HepG2 (cell line): ENCODE measurements around the gene C1orf94. TPM values are rescaled to one million over a fixed set of nuclear protein-coding genes. Genes with fewer than 3 reads are reported as not detected.

ENCODE experiments used
- ATAC-seq: fragments of 200-7000 bp; cut with Tn5 transposase; 3 replicates; pipeline ENCODE4 v1.9.1; 2020; ENCODE audit warnings: mild to moderate bottlenecking, moderate library complexity
- BruUV-seq: library from RNA; stranded (reverse); fragments of 400-500 nt; replicated peaks from 2 replicates; lab custom pipeline; 2021; lab: Mats Ljungman, UMichigan
- CTCF ChIA-PET: fragments of 300-600 bp; formaldehyde crosslinking; extraction: SDS; loops from one replicate; lab custom pipeline; 2021; ENCODE audit warnings: low total read pairs, inconsistent platforms, low intra/inter-chr PET ratio; lab: Yijun Ruan, JAX
- POLR2A ChIA-PET: fragments of 350-600 bp; sonication (Branson Sonifier 250); formaldehyde crosslinking; loops from one replicate; lab custom pipeline; 2020; ENCODE audit warnings: antibody characterized with exemption, inconsistent platforms; lab: Yijun Ruan, JAX
- DNase-seq: peaks from one replicate; pipeline ENCODE4 v3.0.0-alpha.2; 2015; ENCODE audit warnings: low spot score
- FAIRE-seq: peaks from 3 replicates; lab custom pipeline; 2011; peaks lifted over from hg19 to GRCh38; lab: Jason Lieb, UNC
- H2AFZ ChIP-seq: one replicate; pipeline ENCODE4 v1.6.1; 2011; ENCODE audit warnings: low read length, inconsistent platforms
- H3K27ac ChIP-seq: fragments of 300-600 bp; 3 replicates; pipeline ENCODE4 v1.8.0; 2011; ENCODE audit warnings: mixed run types, mild to moderate bottlenecking, mixed read lengths, low read length, inconsistent platforms; ENCODE audit not compliant: insufficient read depth; ENCODE audit errors: extremely low read length
- H3K27me3 ChIP-seq, 2 experiments: fragments of 200-600 bp in 1 of 2; 2 replicates in 1 of 2; 3 replicates in 1 of 2; pipeline versions ENCODE4 v1.6.0 to v1.8.0; 2011; ENCODE audit warnings: low read length in 2 of 2, mild to moderate bottlenecking in 2 of 2, moderate library complexity in 2 of 2, inconsistent platforms in 1 of 2; ENCODE audit not compliant: insufficient read depth in 2 of 2, control insufficient read depth in 1 of 2
- H3K36me3 ChIP-seq, 2 experiments: fragments of 200-600 bp in 1 of 2; replicated peaks in 1 of 2; 2 replicates in 1 of 2; 3 replicates in 1 of 2; pipeline versions ENCODE4 v1.5.1 to v1.8.0; 2011; ENCODE audit warnings: low read length in 2 of 2, inconsistent platforms in 1 of 2; ENCODE audit not compliant: insufficient read depth in 2 of 2, control insufficient read depth in 1 of 2
- H3K4me1 ChIP-seq: 2 replicates; pipeline ENCODE4 v1.5.1; 2012; ENCODE audit warnings: low read length, inconsistent platforms; ENCODE audit not compliant: insufficient read depth
- H3K4me2 ChIP-seq: 2 replicates; pipeline ENCODE4 v1.6.0; 2011; ENCODE audit warnings: low read depth, low read length, inconsistent platforms
- H3K4me3 ChIP-seq, 3 experiments: fragments of 200-600 bp in 1 of 3; sonication (generic), shearing (Covaris generic) in 1 of 3; replicated peaks in 1 of 3; 2 replicates each; pipeline ENCODE4 v1.5.1; 2011 to 2016; ENCODE audit warnings: low read length in 3 of 3, inconsistent platforms in 2 of 3, low read depth in 2 of 3, mild to moderate bottlenecking in 2 of 3, control low read depth in 1 of 3, mixed read lengths in 1 of 3; ENCODE audit not compliant: insufficient read depth in 1 of 3
- H3K79me2 ChIP-seq: one replicate; pipeline ENCODE4 v1.6.1; 2011; ENCODE audit warnings: low read length, inconsistent platforms; ENCODE audit not compliant: insufficient read depth
- H3K9ac ChIP-seq: 2 replicates; pipeline ENCODE4 v1.6.0; 2011; ENCODE audit warnings: mild to moderate bottlenecking, low read depth, low read length, inconsistent platforms; ENCODE audit not compliant: insufficient read depth
- H3K9me3 ChIP-seq: 2 replicates; pipeline ENCODE4 v1.5.1; 2012; ENCODE audit warnings: mild to moderate bottlenecking, low read length
- H4K20me1 ChIP-seq: 2 replicates; pipeline ENCODE4 v1.6.0; 2011; ENCODE audit warnings: inconsistent platforms, mild to moderate bottlenecking, low read length, moderate library complexity; ENCODE audit not compliant: insufficient read depth
- CEBPB ChIP-seq: IDR thresholded peaks from 2 replicates; pipeline ENCODE4 v1.6.1; 2011; ENCODE audit warnings: low read depth, low read length, improper control_type of control experiment, borderline replicate concordance
- ELF1 ChIP-seq: sonication (generic); formaldehyde crosslinking; IDR thresholded peaks from 2 replicates; pipeline ENCODE4 v1.4.0; 2020; ENCODE audit warnings: missing genetic modification reagents
- JDP2 ChIP-seq: sonication (generic); formaldehyde crosslinking; IDR thresholded peaks from 2 replicates; pipeline ENCODE4 v1.8.1; 2022; ENCODE audit warnings: missing genetic modification reagents, borderline replicate concordance
- LCORL ChIP-seq, 2 experiments: fragments of 450-650 bp in 1 of 2; sonication (generic) in 1 of 2; formaldehyde crosslinking in 1 of 2; IDR thresholded peaks; 2 replicates each; pipeline versions ENCODE4 v1.5.0 to v1.6.1; 2017 to 2020; ENCODE audit warnings: antibody characterized with exemption in 1 of 2, missing genetic modification reagents in 1 of 2
- MEIS1 ChIP-seq: sonication (generic); formaldehyde crosslinking; IDR thresholded peaks from 2 replicates; pipeline ENCODE4 v1.9.0; 2021; ENCODE audit warnings: mild to moderate bottlenecking, missing genetic modification reagents, moderate library complexity, borderline replicate concordance
- NFYB ChIP-seq: sonication (generic); formaldehyde crosslinking; IDR thresholded peaks from 2 replicates; pipeline ENCODE4 v1.4.0; 2020; ENCODE audit warnings: missing genetic modification reagents
- SMARCC2 ChIP-seq: fragments of 450-650 bp; IDR thresholded peaks from 2 replicates; pipeline ENCODE4 v1.6.1; 2017; ENCODE audit warnings: antibody characterized with exemption, mild to moderate bottlenecking
- ZKSCAN5 ChIP-seq: sonication (generic); formaldehyde crosslinking; IDR thresholded peaks from 2 replicates; pipeline ENCODE4 v1.5.1; 2020; ENCODE audit warnings: mild to moderate bottlenecking, missing genetic modification reagents
- ZNF20 ChIP-seq: sonication (generic); formaldehyde crosslinking; IDR thresholded peaks from 2 replicates; pipeline ENCODE4 v1.4.0; 2020; ENCODE audit warnings: mild to moderate bottlenecking, moderate library complexity, missing genetic modification reagents
- ZNF282 ChIP-seq: fragments of 450-650 bp; IDR thresholded peaks from 2 replicates; pipeline ENCODE4 v1.6.1; 2018; ENCODE audit not compliant: partially characterized antibody
- ZNF337 ChIP-seq: sonication (generic); formaldehyde crosslinking; IDR thresholded peaks from 2 replicates; pipeline ENCODE4 v1.5.1; 2020; ENCODE audit warnings: missing genetic modification reagents, low read depth, mild to moderate bottlenecking, borderline replicate concordance
- ZNF33B ChIP-seq: sonication (generic); formaldehyde crosslinking; IDR thresholded peaks from 2 replicates; pipeline ENCODE4 v1.5.1; 2020; ENCODE audit warnings: mild to moderate bottlenecking, missing genetic modification reagents
- ZNF468 ChIP-seq: sonication (generic); formaldehyde crosslinking; IDR thresholded peaks from 2 replicates; pipeline ENCODE4 v1.8.0; 2022; ENCODE audit warnings: mild to moderate bottlenecking, moderate library complexity, missing genetic modification reagents
- WGBS: methylation state at CpG from one replicate; pipeline ENCODE4 v1.1.6; 2017; ENCODE audit warnings: low lambda C conversion rate; 5-methylcytosine and 5-hydroxymethylcytosine counted together
- in situ Hi-C: cut with HindIII; loops from 2 replicates; pipeline ENCODE4 v1.10.0; 2017; ENCODE audit warnings: low pct_unique_long_range_greater_than_20kb; ENCODE audit not compliant: extremely low pct_ligation_motif_present
- intact Hi-C: fragments of 100-400 bp; cut with micrococcal nuclease; formaldehyde crosslinking; loops from one replicate; pipeline ENCODE4 v1.10.0; 2022; ENCODE audit not compliant: unreplicated experiment
- polyA plus RNA-seq, 8 experiments: library from polyadenylated mRNA; depleted of rRNA in 3 of 8; stranded (reverse) in 7 of 8; unstranded in 1 of 8; fragments of >200 nt; fragmentation: Illumina TruSeq in 4 of 8; extraction: Trizol in 4 of 8; gene quantifications; 2 replicates each; pipeline versions ENCODE4 v1.2.1 to v1.2.3, GENCODE V29; 2011 to 2016; ENCODE audit warnings: low read depth in 4 of 8, missing spikeins in 1 of 8, mixed read lengths in 1 of 8; ENCODE audit not compliant: insufficient read depth in 1 of 8
- total RNA-seq, 5 experiments: library from RNA; depleted of rRNA; stranded (reverse); fragments of >200 nt; fragmentation: Illumina TruSeq; extraction: Trizol; gene quantifications; 2 replicates each; pipeline ENCODE4 v1.2.3, GENCODE V29; 2016; ENCODE audit warnings: low read depth in 1 of 5
- TF ChIP-seq, protein P1 (sequence below): IDR thresholded peaks from 2 replicates; pipeline ENCODE4 v1.6.1; 2016; ENCODE audit warnings: control low read depth
- TF ChIP-seq, protein P2 (sequence below): IDR thresholded peaks from 2 replicates; pipeline ENCODE4 v1.6.1; 2012; ENCODE audit warnings: inconsistent platforms
- TF ChIP-seq, protein P3 (sequence below): sonication (generic); formaldehyde crosslinking; IDR thresholded peaks from 2 replicates; pipeline ENCODE4 v1.4.0; 2020; ENCODE audit warnings: low read depth, mild to moderate bottlenecking, missing genetic modification reagents

C1orf94 gene
- total and polyA plus RNA-seq, 2 of the 13 experiments (the other 11 are each of a cell fraction or from before 2014, with no cell fraction given), result not detected

DNA sequence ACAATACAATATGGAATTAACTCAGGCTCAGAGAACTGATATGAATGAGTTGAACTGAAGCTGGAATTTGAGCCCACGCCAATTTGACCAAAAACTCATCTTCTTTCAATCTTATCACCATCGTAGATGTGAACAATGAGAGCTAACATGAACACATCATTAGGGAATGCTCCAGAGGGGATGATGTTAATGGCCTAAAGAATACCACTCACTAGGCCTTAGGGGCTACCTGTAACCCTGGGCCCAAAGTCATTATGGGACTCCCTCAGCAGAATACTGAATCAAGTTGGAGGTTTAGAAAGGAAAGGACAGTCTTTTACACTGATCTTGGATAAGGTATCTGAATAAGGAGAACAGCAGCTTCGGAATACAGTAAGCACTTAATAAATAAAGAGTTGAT lies 73.6 kb downstream of the C1orf94 start (continued):
- TF ChIP-seq, protein P1, sequence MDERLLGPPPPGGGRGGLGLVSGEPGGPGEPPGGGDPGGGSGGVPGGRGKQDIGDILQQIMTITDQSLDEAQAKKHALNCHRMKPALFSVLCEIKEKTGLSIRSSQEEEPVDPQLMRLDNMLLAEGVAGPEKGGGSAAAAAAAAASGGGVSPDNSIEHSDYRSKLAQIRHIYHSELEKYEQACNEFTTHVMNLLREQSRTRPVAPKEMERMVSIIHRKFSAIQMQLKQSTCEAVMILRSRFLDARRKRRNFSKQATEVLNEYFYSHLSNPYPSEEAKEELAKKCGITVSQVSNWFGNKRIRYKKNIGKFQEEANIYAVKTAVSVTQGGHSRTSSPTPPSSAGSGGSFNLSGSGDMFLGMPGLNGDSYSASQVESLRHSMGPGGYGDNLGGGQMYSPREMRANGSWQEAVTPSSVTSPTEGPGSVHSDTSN (CRISPR knock-in tag), result no peak
- TF ChIP-seq CEBPB (no peak), ZNF33B (CRISPR knock-in tag) (no peak)

DNA sequence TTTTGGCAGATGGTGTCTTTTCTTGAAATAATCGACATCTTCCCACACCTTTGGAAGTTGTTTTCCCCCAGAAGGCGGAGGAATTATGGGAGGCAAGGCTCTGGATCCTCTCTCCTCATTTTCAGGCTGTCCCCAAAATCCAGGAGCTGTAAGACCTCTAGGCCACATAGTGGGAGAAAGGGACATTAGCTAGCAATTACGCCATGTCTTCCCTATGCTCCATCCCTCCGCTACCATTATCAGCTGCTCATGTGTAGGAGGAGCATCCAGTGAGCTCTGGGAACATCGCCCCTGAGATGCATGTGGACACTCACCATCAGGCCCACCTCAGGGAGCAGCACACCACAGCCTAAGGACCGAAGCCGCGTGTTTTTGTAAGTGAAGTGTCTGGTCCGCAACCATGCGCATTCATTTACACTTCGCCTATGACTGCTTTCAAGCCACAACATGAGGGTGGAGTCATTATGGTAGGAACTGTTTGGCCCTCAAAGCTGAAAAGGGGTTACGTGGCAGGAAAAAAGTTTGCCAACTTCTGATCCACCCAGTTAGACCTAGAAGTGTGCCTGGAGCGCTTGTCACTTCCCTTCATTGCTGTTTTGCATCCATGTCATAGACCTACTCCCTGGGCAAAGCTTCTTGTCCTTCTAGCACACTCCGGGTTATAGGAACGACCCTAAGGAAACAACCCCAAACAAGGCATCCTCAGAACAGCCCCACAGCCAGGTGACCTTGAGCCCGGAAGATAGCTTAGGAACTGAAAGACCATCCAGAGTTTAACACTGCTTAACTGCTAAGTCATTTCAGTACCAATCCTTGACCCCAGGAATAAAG lies 85.5 kb downstream of the C1orf94 start:
- Histone ChIP-seq H4K20me1 (no peaks in the 10 kb centered on the region), H3K9ac (no peak overlapping the region), H3K27me3 (peaks cover 0 to 5% of the 10 kb centered on the region in 2 experiments; a peak in 1 of 5 replicates), H3K9me3 (no peaks in the 10 kb centered on the region), H3K27ac (no peak overlapping the region), H3K4me1 (no peaks in the 10 kb centered on the region), H3K4me2 (no peak overlapping the region), H3K4me3 (no peak overlapping the region), H3K36me3 (no peaks in the 10 kb centered on the region), H3K79me2 (no peaks in the 10 kb centered on the region), H2AFZ (no peak overlapping the region)
- no TSS peak for BruUV-seq
- ChIA-PET POLR2A (no interaction called here), CTCF (no interaction called here)
- intact Hi-C loops, result no loop called here
- ATAC-seq, result no peak
- TF ChIP-seq, protein P2, sequence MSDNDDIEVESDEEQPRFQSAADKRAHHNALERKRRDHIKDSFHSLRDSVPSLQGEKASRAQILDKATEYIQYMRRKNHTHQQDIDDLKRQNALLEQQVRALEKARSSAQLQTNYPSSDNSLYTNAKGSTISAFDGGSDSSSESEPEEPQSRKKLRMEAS, result no peak
- TF ChIP-seq ZNF20 (CRISPR knock-in tag) (no peak), JDP2 (no peak), SMARCC2 (no peak), MEIS1 (no peak), ZNF282 (no peak), ELF1 (CRISPR knock-in tag) (no peak), ZNF468 (CRISPR knock-in tag) (no peak), ZNF337 (no peak), ZKSCAN5 (CRISPR knock-in tag) (no peak), LCORL (IDR thresholded peaks at IDR 0.05) (no peak), LCORL (CRISPR knock-in tag; IDR thresholded peaks at IDR 0.05) (no peak), NFYB (no peak)
- TF ChIP-seq, protein P3, sequence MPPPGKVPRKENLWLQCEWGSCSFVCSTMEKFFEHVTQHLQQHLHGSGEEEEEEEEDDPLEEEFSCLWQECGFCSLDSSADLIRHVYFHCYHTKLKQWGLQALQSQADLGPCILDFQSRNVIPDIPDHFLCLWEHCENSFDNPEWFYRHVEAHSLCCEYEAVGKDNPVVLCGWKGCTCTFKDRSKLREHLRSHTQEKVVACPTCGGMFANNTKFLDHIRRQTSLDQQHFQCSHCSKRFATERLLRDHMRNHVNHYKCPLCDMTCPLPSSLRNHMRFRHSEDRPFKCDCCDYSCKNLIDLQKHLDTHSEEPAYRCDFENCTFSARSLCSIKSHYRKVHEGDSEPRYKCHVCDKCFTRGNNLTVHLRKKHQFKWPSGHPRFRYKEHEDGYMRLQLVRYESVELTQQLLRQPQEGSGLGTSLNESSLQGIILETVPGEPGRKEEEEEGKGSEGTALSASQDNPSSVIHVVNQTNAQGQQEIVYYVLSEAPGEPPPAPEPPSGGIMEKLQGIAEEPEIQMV (CRISPR knock-in tag), result no peak
- WGBS, result 49% methylated on average over 13 of the region's 16 CpGs
- in situ Hi-C loops, result no loop called here
- no peak for DNase-seq
- no peak for FAIRE-seq
